DND-41 (cell line): Measurements from ENCODE around the gene BICDL2.
"Not testable (repeated sequence)": the region's sequence is repeated elsewhere in the genome, so short reads cannot be mapped to it uniquely, and the experiment has no call there.

Experiments used
- EZH2 ChIP-seq: IDR thresholded peaks from 3 replicates; pipeline ENCODE4 v1.6.1; 2012; ENCODE audit warnings: borderline replicate concordance, low read depth, mild to moderate bottlenecking, moderate library complexity, low read length, inconsistent platforms; ENCODE audit not compliant: severe bottlenecking
- TF ChIP-seq, protein P1 (sequence below): IDR thresholded peaks from 2 replicates; pipeline ENCODE4 v1.5.1; 2012; ENCODE audit warnings: borderline replicate concordance, low read length, moderate library complexity, mild to moderate bottlenecking; ENCODE audit not compliant: poor library complexity, severe bottlenecking; ENCODE audit errors: extremely low read depth

DNA sequence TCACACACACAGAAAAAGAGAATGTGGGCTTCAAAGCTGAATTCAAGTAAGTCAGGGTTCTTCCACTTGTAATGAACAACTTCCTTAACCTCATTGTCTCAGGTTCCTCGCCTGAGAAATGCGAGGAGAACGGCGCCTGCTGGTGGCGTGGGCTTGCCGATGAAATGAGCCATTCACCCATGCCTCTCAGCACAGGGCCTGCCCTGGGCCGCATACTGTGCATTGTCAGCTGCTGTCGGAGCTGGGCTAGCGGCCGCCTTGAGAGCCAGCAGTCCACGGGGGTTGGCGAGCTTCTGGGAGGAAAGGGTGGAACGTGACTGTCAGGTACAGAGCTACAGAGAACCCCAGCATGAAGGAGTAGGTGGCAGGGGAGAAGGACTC, 16.6 kb upstream of the BICDL2 start:
- not testable (repeated sequence) for TF ChIP-seq EZH2
- TF ChIP-seq, protein P1, sequence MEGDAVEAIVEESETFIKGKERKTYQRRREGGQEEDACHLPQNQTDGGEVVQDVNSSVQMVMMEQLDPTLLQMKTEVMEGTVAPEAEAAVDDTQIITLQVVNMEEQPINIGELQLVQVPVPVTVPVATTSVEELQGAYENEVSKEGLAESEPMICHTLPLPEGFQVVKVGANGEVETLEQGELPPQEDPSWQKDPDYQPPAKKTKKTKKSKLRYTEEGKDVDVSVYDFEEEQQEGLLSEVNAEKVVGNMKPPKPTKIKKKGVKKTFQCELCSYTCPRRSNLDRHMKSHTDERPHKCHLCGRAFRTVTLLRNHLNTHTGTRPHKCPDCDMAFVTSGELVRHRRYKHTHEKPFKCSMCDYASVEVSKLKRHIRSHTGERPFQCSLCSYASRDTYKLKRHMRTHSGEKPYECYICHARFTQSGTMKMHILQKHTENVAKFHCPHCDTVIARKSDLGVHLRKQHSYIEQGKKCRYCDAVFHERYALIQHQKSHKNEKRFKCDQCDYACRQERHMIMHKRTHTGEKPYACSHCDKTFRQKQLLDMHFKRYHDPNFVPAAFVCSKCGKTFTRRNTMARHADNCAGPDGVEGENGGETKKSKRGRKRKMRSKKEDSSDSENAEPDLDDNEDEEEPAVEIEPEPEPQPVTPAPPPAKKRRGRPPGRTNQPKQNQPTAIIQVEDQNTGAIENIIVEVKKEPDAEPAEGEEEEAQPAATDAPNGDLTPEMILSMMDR, result peak; percentile 18
